Loucy (cell line): ENCODE measurements around the gene ROR1.

Source experiments
- H2AFZ ChIP-seq: fragments of 200-600 bp; sonication (generic); 2 replicates; pipeline ENCODE4 v1.6.0; 2016; ENCODE audit warnings: antibody characterized with exemption, mild to moderate bottlenecking, low read length, moderate library complexity
- H3F3A ChIP-seq: fragments of 200-600 bp; 2 replicates; pipeline ENCODE4 v1.6.0; 2016; ENCODE audit warnings: antibody characterized with exemption, low read depth, mild to moderate bottlenecking
- H3K27me3 ChIP-seq: fragments of 200-600 bp; sonication (generic); 2 replicates; pipeline ENCODE4 v1.6.1; 2014; ENCODE audit warnings: low read length, mild to moderate bottlenecking; ENCODE audit not compliant: insufficient read depth, poor library complexity, severe bottlenecking
- H3K36me3 ChIP-seq: fragments of 200-600 bp; sonication (generic); 2 replicates; pipeline ENCODE4 v1.6.1; 2016; ENCODE audit warnings: low read length; ENCODE audit not compliant: insufficient read depth
- H3K4me1 ChIP-seq: fragments of 200-600 bp; sonication (generic); 2 replicates; pipeline ENCODE4 v1.5.1; 2014; ENCODE audit warnings: low read length, mild to moderate bottlenecking; ENCODE audit not compliant: insufficient read depth, poor library complexity, severe bottlenecking
- H3K4me2 ChIP-seq: fragments of 200-600 bp; sonication (generic); 2 replicates; pipeline ENCODE4 v1.6.0; 2014; ENCODE audit warnings: antibody characterized with exemption, low read length, low read depth, mild to moderate bottlenecking; ENCODE audit not compliant: poor library complexity, severe bottlenecking
- H3K4me3 ChIP-seq: fragments of 200-600 bp; sonication (generic); 2 replicates; pipeline ENCODE4 v1.5.1; 2014; ENCODE audit warnings: low read length, mild to moderate bottlenecking, mixed read lengths; ENCODE audit not compliant: poor library complexity, severe bottlenecking
- H3K79me2 ChIP-seq: fragments of 200-600 bp; sonication (generic); 2 replicates; pipeline ENCODE4 v1.6.1; 2014; ENCODE audit warnings: low read length; ENCODE audit not compliant: insufficient read depth
- H3K9ac ChIP-seq: fragments of 200-600 bp; sonication (generic); 2 replicates; pipeline ENCODE4 v1.6.0; 2014; ENCODE audit warnings: mild to moderate bottlenecking, low read depth, low read length, moderate library complexity; ENCODE audit not compliant: poor library complexity, severe bottlenecking
- H3K9me2 ChIP-seq: fragments of 200-600 bp; sonication (generic); replicated peaks from 2 replicates; pipeline ENCODE4 v1.6.1; 2016; ENCODE audit warnings: low read depth, low read length, mixed read lengths
- H3K9me3 ChIP-seq: fragments of 200-600 bp; sonication (generic); 2 replicates; pipeline ENCODE4 v1.6.1; 2014; ENCODE audit warnings: mild to moderate bottlenecking, antibody characterized with exemption, low read length, low read depth; ENCODE audit not compliant: insufficient read depth
- H4K20me1 ChIP-seq: fragments of 200-600 bp; sonication (generic); 2 replicates; pipeline ENCODE4 v1.6.0; 2014; ENCODE audit warnings: antibody characterized with exemption, low read length, mild to moderate bottlenecking; ENCODE audit not compliant: insufficient read depth, poor library complexity, severe bottlenecking
- EZH2phosphoT487 ChIP-seq: fragments of 200-600 bp; IDR thresholded peaks from 2 replicates; pipeline ENCODE4 v1.6.1; 2018; ENCODE audit warnings: antibody characterized with exemption, mild to moderate bottlenecking, moderate library complexity, borderline replicate concordance
- TF ChIP-seq, protein P1 (sequence below): fragments of 200-600 bp; sonication (generic); conservative IDR thresholded peaks from 2 replicates; pipeline ENCODE4 v1.5.1; 2014; ENCODE audit warnings: mild to moderate bottlenecking, antibody characterized with exemption, low read length

The ROR1 gene

DNA sequence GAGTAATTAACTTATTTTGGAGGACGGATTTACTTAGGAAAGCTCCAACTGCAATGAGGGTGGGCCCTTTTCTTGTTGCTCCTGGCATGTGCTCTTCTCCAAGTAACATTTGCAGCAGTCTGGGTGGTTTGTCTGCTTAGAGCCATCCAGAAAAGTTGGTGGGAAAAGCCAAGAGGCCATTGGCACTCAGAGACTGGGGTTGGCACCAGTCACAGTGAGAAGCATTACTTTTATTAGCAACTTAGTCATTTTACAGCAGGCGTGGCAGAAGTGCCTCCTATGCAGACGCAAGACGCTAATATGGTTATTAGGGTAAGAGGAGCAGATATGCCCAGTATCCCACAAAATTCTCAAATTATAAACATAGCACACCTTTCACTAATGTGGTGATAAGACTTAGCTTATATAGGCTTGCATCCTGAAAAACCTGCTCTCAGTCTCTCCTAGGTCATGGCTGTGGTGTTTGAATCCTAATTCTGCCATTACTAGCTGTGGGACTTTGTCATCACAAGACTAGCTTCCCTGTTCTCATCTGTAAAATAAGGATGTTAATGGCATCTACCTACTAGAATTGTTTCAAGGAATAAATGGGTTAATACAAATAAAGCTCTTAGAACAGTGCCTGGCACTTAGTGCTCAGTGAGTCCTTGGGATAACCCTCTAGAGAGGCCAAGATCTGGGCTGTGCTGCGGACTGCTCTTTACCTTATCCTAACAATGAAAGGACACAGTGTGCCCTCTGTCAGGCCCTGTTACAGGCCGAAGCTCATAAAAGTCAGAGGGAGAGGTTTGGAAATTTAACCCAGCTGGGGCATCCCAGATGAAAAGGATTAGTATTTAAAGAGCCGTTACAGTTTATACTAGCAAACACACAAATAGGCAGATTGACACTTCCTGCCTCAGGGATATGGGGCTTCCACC is 154.6 kb downstream of the ROR1 start:
- TF ChIP-seq, protein P1, sequence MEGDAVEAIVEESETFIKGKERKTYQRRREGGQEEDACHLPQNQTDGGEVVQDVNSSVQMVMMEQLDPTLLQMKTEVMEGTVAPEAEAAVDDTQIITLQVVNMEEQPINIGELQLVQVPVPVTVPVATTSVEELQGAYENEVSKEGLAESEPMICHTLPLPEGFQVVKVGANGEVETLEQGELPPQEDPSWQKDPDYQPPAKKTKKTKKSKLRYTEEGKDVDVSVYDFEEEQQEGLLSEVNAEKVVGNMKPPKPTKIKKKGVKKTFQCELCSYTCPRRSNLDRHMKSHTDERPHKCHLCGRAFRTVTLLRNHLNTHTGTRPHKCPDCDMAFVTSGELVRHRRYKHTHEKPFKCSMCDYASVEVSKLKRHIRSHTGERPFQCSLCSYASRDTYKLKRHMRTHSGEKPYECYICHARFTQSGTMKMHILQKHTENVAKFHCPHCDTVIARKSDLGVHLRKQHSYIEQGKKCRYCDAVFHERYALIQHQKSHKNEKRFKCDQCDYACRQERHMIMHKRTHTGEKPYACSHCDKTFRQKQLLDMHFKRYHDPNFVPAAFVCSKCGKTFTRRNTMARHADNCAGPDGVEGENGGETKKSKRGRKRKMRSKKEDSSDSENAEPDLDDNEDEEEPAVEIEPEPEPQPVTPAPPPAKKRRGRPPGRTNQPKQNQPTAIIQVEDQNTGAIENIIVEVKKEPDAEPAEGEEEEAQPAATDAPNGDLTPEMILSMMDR: no peak
- no peak for TF ChIP-seq EZH2phosphoT487
- Histone ChIP-seq H3F3A (no peaks in the 10 kb centered on the region), H3K36me3 (no peaks in the 10 kb centered on the region), H4K20me1 (no peaks in the 10 kb centered on the region), H3K27me3 (no peaks in the 10 kb centered on the region), H3K4me1 (no peaks in the 10 kb centered on the region), H3K9me2 (no peaks in the 10 kb centered on the region), H3K9ac (no peak overlapping the region), H3K4me2 (no peak overlapping the region), H3K79me2 (no peaks in the 10 kb centered on the region), H2AFZ (no peak overlapping the region), H3K9me3 (no peaks in the 10 kb centered on the region), H3K4me3 (no peak overlapping the region)

DNA sequence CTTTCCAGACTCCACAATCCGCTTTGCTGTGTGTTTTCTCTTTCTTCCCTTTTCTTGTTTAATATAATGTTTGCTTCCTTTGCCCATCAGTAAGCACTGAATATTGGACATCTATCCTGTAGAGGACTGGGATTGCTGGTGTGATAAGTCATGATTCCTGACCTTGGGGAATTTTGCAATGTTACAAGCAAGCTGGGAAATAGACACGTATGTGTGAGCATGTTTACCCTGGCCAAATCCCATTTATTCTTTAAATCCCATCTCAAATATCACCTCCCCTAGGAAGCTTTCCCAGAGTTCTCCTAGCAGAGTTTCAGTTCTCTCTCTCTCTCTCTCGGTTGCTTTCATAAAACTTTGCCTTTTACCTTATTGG is 155.3 kb downstream of the ROR1 start:
- no peaks in the 10 kb centered on the region for H3K36me3 ChIP-seq
- H3K9me2 ChIP-seq: no peaks in the 10 kb centered on the region
- TF ChIP-seq EZH2phosphoT487: no peak
- TF ChIP-seq, protein P1: no peak
- no peak overlapping the region for H3K4me3 ChIP-seq
- no peaks in the 10 kb centered on the region for H3K27me3 ChIP-seq
- no peak overlapping the region for H2AFZ ChIP-seq
- no peaks in the 10 kb centered on the region for H3K4me1 ChIP-seq
- no peaks in the 10 kb centered on the region for H3K79me2 ChIP-seq
- no peak overlapping the region for H3K4me2 ChIP-seq
- no peak overlapping the region for H3K9ac ChIP-seq
- no peaks in the 10 kb centered on the region for H4K20me1 ChIP-seq
- H3K9me3 ChIP-seq: no peaks in the 10 kb centered on the region
- H3F3A ChIP-seq: no peaks in the 10 kb centered on the region

DNA sequence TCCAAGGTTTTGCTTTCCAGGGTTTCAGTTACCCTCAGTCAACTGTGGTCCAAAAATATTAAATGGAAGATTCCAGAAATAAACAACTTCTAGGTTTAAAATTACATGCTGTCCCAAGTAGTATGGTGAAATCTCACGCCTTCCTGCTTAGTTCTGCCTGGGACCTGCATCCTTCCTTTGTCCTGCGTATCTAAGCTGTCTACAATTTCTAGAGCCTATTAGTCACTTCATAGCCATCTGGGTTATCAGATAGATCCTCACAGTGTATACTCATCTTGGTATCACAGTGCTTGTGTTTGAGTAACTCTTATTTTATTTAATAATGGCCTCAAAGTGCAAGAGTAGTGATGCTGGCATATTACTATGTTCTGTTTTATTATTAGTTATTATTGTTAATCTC is 157.7 kb downstream of the ROR1 start:
- TF ChIP-seq EZH2phosphoT487: no peak
- TF ChIP-seq, protein P1: no peak
- no peak overlapping the region for H3K9ac ChIP-seq
- H3F3A ChIP-seq: no peaks in the 10 kb centered on the region
- H3K4me3 ChIP-seq: no peak overlapping the region
- H3K27me3 ChIP-seq: no peaks in the 10 kb centered on the region
- no peak overlapping the region for H3K4me2 ChIP-seq
- no peaks in the 10 kb centered on the region for H3K9me2 ChIP-seq
- H3K79me2 ChIP-seq: no peaks in the 10 kb centered on the region
- peaks cover 7% of the 10 kb centered on the region for H3K4me1 ChIP-seq
- no peaks in the 10 kb centered on the region for H3K36me3 ChIP-seq
- no peak overlapping the region for H2AFZ ChIP-seq
- H4K20me1 ChIP-seq: no peaks in the 10 kb centered on the region
- H3K9me3 ChIP-seq: no peaks in the 10 kb centered on the region
